Keratinocyte (primary cell): Measurements from ENCODE around the gene NFATC4. TPM values are rescaled to one million over a fixed set of nuclear protein-coding genes. Genes with fewer than 3 reads are reported as not detected.

Source experiments
- DNase-seq: peaks from one replicate; pipeline ENCODE4 v3.0.0-alpha.2; 2011; ENCODE audit warnings: low read depth, missing footprints, low spot score
- FAIRE-seq: peaks from 2 replicates; lab custom pipeline; 2011; peaks lifted over from hg19 to GRCh38; lab: Jason Lieb, UNC
- H2AFZ ChIP-seq: 2 replicates; pipeline ENCODE4 v1.6.0; 2012; ENCODE audit warnings: low read length, control low read depth, inconsistent platforms; ENCODE audit not compliant: control insufficient read depth
- H3K27ac ChIP-seq: 2 replicates; pipeline ENCODE4 v1.5.1; 2011; ENCODE audit warnings: low read length; ENCODE audit not compliant: control insufficient read depth, insufficient read depth
- H3K27me3 ChIP-seq: 3 replicates; pipeline ENCODE4 v1.6.0; 2011; ENCODE audit warnings: low read length; ENCODE audit not compliant: control insufficient read depth, insufficient read depth; ENCODE audit errors: extremely low read depth
- H3K36me3 ChIP-seq, 2 experiments: 2 replicates in 1 of 2; 3 replicates in 1 of 2; pipeline ENCODE4 v1.5.1; 2011; ENCODE audit warnings: low read length in 2 of 2, mild to moderate bottlenecking in 1 of 2; ENCODE audit not compliant: control insufficient read depth in 2 of 2, insufficient read depth in 2 of 2; ENCODE audit errors: extremely low read depth in 1 of 2
- H3K4me1 ChIP-seq: 3 replicates; pipeline ENCODE4 v1.5.1; 2011; ENCODE audit warnings: low read length; ENCODE audit not compliant: control insufficient read depth, insufficient read depth; ENCODE audit errors: extremely low read depth
- H3K4me2 ChIP-seq: 3 replicates; pipeline ENCODE4 v1.6.0; 2011; ENCODE audit warnings: low read depth, low read length; ENCODE audit not compliant: control insufficient read depth, insufficient read depth; ENCODE audit errors: extremely low read depth
- H3K4me3 ChIP-seq, 3 experiments: fragments of 200-600 bp in 1 of 3; sonication (generic) in 1 of 3; 2 replicates in 2 of 3; 3 replicates in 1 of 3; pipeline ENCODE4 v1.5.1; 2011 to 2016; ENCODE audit warnings: low read length in 3 of 3, mild to moderate bottlenecking in 3 of 3, control low read depth in 2 of 3, inconsistent platforms in 1 of 3, low read depth in 1 of 3, mixed read lengths in 1 of 3, mixed run types in 1 of 3, moderate library complexity in 1 of 3; ENCODE audit not compliant: control insufficient read depth in 2 of 3, insufficient read depth in 2 of 3; ENCODE audit errors: extremely low read depth in 1 of 3
- H3K79me2 ChIP-seq: 2 replicates; pipeline ENCODE4 v1.6.0; 2012; ENCODE audit warnings: low read length; ENCODE audit not compliant: control insufficient read depth, insufficient read depth
- H3K9ac ChIP-seq: 3 replicates; pipeline ENCODE4 v1.6.0; 2011; ENCODE audit warnings: low read length; ENCODE audit not compliant: control insufficient read depth, insufficient read depth; ENCODE audit errors: extremely low read depth
- H3K9me1 ChIP-seq: 3 replicates; pipeline ENCODE4 v1.6.0; 2011; ENCODE audit warnings: low read length; ENCODE audit not compliant: control insufficient read depth, insufficient read depth; ENCODE audit errors: extremely low read depth
- H3K9me3 ChIP-seq: 2 replicates; pipeline ENCODE4 v1.5.1; 2012; ENCODE audit warnings: low read depth, low read length; ENCODE audit not compliant: control insufficient read depth
- H4K20me1 ChIP-seq: 3 replicates; pipeline ENCODE4 v1.6.0; 2011; ENCODE audit warnings: low read length; ENCODE audit not compliant: control insufficient read depth, insufficient read depth; ENCODE audit errors: extremely low read depth
- EZH2 ChIP-seq: IDR thresholded peaks from one replicate; pipeline ENCODE4 v1.6.1; 2012; ENCODE audit warnings: inconsistent platforms, mild to moderate bottlenecking, low read length, moderate library complexity
- dilution Hi-C: fragments of 300-500 bp; cut with MboI; formaldehyde crosslinking; loops from one replicate; pipeline ENCODE4 v1.7.0; 2020; ENCODE audit warnings: low sequenced_read_pairs; ENCODE audit not compliant: extremely low pct_ligation_motif_present
- polyA plus RNA-seq, 5 experiments: library from polyadenylated mRNA; depleted of rRNA in 3 of 5; stranded (reverse) in 3 of 5; stranded (forward) in 1 of 5; unstranded in 1 of 5; fragments of >200 nt; gene quantifications; 1 replicate in 1 of 5; 2 replicates in 3 of 5; 3 replicates in 1 of 5; pipeline versions ENCODE4 v1.2.1 to v1.2.3, GENCODE V29; 2011 to 2012; ENCODE audit warnings: missing spikeins in 2 of 5, low read depth in 1 of 5, low replicate concordance in 1 of 5
- TF ChIP-seq, protein P1 (sequence below), 3 experiments: IDR thresholded peaks in 1 of 3; conservative IDR thresholded peaks in 1 of 3; optimal IDR thresholded peaks in 1 of 3; 2 replicates in 2 of 3; 3 replicates in 1 of 3; pipeline versions ENCODE3 to v1.5.1; 2011; ENCODE audit warnings: low read length in 3 of 3, mild to moderate bottlenecking in 3 of 3, moderate library complexity in 2 of 3, control low read depth in 1 of 3, inconsistent platforms in 1 of 3; ENCODE audit not compliant: insufficient read depth in 2 of 3; ENCODE audit errors: extremely low read depth in 1 of 3

NFATC4 gene
- polyA plus RNA-seq, 1 donor (not counting 4 experiments of a cell fraction or from before 2014, with no cell fraction given): 0.92 TPM

DNA sequence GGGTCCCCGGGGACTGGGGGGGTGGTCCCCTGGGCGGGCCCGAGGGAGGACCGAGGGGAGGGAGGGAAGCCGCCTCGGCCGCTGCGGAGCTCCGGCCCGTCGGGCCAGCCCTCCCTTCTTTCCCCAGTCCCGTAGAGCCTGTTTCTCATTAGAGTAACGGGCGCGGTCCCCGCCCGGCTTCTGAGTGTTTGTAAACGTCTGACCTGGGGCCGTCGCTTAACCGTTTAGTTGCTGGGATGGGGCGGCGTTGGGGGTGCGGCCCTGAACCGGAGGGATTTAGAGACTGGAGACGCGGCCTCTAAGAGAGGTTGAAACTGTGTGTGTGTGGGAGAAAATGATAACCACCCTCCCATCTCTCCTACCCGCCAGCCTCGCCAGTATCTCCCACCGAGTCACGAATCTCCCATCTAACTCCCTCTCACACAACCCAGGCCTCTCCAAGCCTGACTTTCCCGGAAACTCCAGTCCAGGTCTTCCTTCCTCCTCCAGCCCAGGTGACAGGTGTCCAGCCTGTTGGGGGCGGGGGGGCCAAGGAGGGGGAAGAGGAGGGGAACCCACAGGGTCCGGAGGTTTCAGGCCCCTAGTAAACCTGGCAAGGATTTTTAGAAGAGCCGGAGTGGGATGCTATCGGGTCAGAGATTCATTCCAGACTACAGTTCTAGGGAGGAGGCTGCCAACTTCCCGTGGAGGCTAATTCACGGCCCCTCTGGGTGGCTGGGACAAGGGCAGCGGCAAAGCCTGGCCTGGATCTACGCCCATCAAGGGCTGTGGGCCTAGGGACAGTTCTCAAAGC lies 1.1 kb upstream of the NFATC4 start:
- Histone ChIP-seq H3K9me1 (no peaks in the 10 kb centered on the region), H3K36me3 (no peaks in the 10 kb centered on the region), H3K27ac (peak overlapping the region; percentile 66), H3K4me3 (peak overlapping the region; percentile 35 to 58 (median 41)), H3K9ac (peak overlapping the region; percentile 71), H3K9me3 (no peaks in the 10 kb centered on the region), H3K4me1 (peaks cover 23% of the 10 kb centered on the region), H2AFZ (peak overlapping the region; percentile 87), H3K79me2 (no peaks in the 10 kb centered on the region), H3K4me2 (peak overlapping the region; percentile 85), H3K27me3 (no peaks in the 10 kb centered on the region), H4K20me1 (no peaks in the 10 kb centered on the region)
- dilution Hi-C loops: no loop called here
- FAIRE-seq (peak; percentile 5), DNase-seq (no peak)
- TF ChIP-seq, protein P1, sequence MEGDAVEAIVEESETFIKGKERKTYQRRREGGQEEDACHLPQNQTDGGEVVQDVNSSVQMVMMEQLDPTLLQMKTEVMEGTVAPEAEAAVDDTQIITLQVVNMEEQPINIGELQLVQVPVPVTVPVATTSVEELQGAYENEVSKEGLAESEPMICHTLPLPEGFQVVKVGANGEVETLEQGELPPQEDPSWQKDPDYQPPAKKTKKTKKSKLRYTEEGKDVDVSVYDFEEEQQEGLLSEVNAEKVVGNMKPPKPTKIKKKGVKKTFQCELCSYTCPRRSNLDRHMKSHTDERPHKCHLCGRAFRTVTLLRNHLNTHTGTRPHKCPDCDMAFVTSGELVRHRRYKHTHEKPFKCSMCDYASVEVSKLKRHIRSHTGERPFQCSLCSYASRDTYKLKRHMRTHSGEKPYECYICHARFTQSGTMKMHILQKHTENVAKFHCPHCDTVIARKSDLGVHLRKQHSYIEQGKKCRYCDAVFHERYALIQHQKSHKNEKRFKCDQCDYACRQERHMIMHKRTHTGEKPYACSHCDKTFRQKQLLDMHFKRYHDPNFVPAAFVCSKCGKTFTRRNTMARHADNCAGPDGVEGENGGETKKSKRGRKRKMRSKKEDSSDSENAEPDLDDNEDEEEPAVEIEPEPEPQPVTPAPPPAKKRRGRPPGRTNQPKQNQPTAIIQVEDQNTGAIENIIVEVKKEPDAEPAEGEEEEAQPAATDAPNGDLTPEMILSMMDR (optimal IDR thresholded peaks at IDR 0.05 in 1 of 3, IDR thresholded peaks at IDR 0.05 in 1 of 3, conservative IDR thresholded peaks at IDR 0.05 in 1 of 3; ENCODE audit: extremely low read depth in 1 of 3, insufficient read depth in 2 of 3, low read length in 3 of 3): no peak

DNA sequence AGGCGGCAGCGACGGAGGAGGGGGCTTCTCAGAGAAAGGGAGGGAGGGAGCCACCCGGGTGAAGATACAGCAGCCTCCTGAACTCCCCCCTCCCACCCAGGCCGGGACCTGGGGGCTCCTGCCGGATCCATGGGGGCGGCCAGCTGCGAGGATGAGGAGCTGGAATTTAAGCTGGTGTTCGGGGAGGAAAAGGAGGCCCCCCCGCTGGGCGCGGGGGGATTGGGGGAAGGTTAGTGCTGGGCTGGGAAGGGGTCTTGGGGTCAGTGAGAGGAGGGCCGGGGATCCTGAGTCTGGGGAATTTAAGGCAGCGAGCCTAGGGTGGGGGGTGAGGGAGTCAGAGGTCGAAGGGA lies 203 bp downstream of the NFATC4 start:
- Histone ChIP-seq H3K4me1 (peaks cover 23% of the 10 kb centered on the region), H3K79me2 (no peaks in the 10 kb centered on the region), H2AFZ (no peak overlapping the region), H4K20me1 (no peaks in the 10 kb centered on the region), H3K27ac (no peak overlapping the region), H3K4me2 (no peak overlapping the region), H3K4me3 (no peak overlapping the region), H3K9me1 (no peaks in the 10 kb centered on the region), H3K27me3 (no peaks in the 10 kb centered on the region), H3K9ac (no peak overlapping the region), H3K36me3 (no peaks in the 10 kb centered on the region), H3K9me3 (no peaks in the 10 kb centered on the region)
- TF ChIP-seq EZH2: no peak
- TF ChIP-seq, protein P1 (optimal IDR thresholded peaks at IDR 0.05 in 1 of 3, IDR thresholded peaks at IDR 0.05 in 1 of 3, conservative IDR thresholded peaks at IDR 0.05 in 1 of 3; ENCODE audit: extremely low read depth in 1 of 3, insufficient read depth in 2 of 3, low read length in 3 of 3): no peak
- dilution Hi-C loops: no loop called here
- FAIRE-seq: no peak
- no peak for DNase-seq
